ENCODE measurements around the gene MADD. TPM values are rescaled to one million over a fixed set of nuclear protein-coding genes. Genes with fewer than 3 reads are reported as not detected.

MADD gene
- total and polyA plus RNA-seq, 10 of the 15 experiments (the other 5 are each of a cell fraction or from before 2014, with no cell fraction given): 0.47 to 35.4 (median 17.6) TPM

DNA sequence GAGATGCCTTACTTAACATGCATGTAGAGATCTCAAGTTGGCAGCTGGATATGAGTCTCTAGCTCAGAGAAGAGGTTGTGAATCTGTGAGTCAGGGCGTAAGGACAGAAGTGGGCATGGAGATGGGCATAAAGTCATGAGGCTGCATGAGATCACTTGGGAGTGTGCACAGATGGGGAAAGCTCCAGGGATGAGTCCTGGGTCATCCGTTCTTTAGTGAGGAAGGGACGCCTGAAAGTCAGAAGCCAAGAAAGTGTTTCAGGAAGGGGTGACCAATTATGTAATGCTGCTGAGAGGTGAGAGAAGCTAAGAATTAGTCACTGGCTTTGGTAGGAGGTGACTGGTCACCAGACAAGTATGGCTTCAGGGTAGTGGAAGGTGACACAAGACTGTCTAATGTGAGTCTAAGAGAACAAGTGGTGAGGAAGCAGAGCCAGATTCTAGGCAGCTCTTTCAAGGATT lies 28.1 kb upstream of the MADD start:
- TF ChIP-seq IRF5 (IDR thresholded peaks at IDR 0.05; ENCODE audit: borderline replicate concordance) (no peak), FOS (IDR thresholded peaks at IDR 0.05; ENCODE audit: borderline replicate concordance, extremely low read depth, insufficient read length) (no peak), PML (IDR thresholded peaks at IDR 0.05; ENCODE audit: low read length) (no peak), PAX8 (IDR thresholded peaks at IDR 0.05) (no peak), YY1 (IDR thresholded peaks at IDR 0.05; ENCODE audit: low read depth, low read length) (no peak)
- TF ChIP-seq, protein P1, sequence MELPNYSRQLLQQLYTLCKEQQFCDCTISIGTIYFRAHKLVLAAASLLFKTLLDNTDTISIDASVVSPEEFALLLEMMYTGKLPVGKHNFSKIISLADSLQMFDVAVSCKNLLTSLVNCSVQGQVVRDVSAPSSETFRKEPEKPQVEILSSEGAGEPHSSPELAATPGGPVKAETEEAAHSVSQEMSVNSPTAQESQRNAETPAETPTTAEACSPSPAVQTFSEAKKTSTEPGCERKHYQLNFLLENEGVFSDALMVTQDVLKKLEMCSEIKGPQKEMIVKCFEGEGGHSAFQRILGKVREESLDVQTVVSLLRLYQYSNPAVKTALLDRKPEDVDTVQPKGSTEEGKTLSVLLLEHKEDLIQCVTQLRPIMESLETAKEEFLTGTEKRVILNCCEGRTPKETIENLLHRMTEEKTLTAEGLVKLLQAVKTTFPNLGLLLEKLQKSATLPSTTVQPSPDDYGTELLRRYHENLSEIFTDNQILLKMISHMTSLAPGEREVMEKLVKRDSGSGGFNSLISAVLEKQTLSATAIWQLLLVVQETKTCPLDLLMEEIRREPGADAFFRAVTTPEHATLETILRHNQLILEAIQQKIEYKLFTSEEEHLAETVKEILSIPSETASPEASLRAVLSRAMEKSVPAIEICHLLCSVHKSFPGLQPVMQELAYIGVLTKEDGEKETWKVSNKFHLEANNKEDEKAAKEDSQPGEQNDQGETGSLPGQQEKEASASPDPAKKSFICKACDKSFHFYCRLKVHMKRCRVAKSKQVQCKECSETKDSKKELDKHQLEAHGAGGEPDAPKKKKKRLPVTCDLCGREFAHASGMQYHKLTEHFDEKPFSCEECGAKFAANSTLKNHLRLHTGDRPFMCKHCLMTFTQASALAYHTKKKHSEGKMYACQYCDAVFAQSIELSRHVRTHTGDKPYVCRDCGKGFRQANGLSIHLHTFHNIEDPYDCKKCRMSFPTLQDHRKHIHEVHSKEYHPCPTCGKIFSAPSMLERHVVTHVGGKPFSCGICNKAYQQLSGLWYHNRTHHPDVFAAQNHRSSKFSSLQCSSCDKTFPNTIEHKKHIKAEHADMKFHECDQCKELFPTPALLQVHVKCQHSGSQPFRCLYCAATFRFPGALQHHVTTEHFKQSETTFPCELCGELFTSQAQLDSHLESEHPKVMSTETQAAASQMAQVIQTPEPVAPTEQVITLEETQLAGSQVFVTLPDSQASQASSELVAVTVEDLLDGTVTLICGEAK (IDR thresholded peaks at IDR 0.05; ENCODE audit: borderline replicate concordance): no peak
- TF ChIP-seq, protein P2, sequence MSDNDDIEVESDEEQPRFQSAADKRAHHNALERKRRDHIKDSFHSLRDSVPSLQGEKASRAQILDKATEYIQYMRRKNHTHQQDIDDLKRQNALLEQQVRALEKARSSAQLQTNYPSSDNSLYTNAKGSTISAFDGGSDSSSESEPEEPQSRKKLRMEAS (IDR thresholded peaks at IDR 0.05; ENCODE audit: low read depth, low read length): no peak
- peaks cover 2% of the 10 kb centered on the region; the same call in 1 of the 2 replicates for H3K79me2 ChIP-seq (ENCODE audit: control insufficient read depth, insufficient read depth, low read length)
- H3K9me3 ChIP-seq (replicated peaks; ENCODE audit: control insufficient read depth, insufficient read depth, low read length): no peaks in the 10 kb centered on the region
- ATAC-seq (peak; percentile 11; the same call in 2 of the 3 replicates), FAIRE-seq (no peak), DNase-seq (ENCODE audit: low read depth, low spot score) (no peak)
- WGBS (ENCODE audit: insufficient coverage, insufficient replicate concordance, low lambda C conversion rate, missing lambda C conversion rate): 100% methylated on average over 3 of the region's 3 CpGs
- H4K20me1 ChIP-seq (ENCODE audit: control insufficient read depth, insufficient read depth): 0 out of 2 replicates have a peak, but pooled peaks cover 3% of the 10 kb centered on the region
- no peak overlapping the region for H2AFZ ChIP-seq (ENCODE audit: control insufficient read depth, low read depth, low read length)
- CTCF ChIA-PET: interaction anchor here (0.6 to 0.9 kb wide), 3 partner anchors 17 to 64 kb away, joined by 3 read pairs; no protein-coding TSS in a partner anchor
- SMC1A ChIA-PET (ENCODE audit: uncharacterized antibody, unreplicated experiment): interaction anchor here (1.1 to 1.3 kb wide), 3 partner anchors 9 to 63 kb away, joined by 3 to 4 read pairs (median 3); partner anchors contain the start of gene NR1H3
- BruUV-seq (replicated peaks): no TSS peak
- H3K9ac ChIP-seq (ENCODE audit: control insufficient read depth, insufficient read depth, low read length): no peak overlapping the region
- no peaks in the 10 kb centered on the region for H3K27me3 ChIP-seq (replicated peaks in 1 of 2; ENCODE audit: control insufficient read depth in 2 of 2, insufficient read depth in 2 of 2, low read length in 1 of 2)
- H3K4me3 ChIP-seq: no peak overlapping the region
- no peaks in the 10 kb centered on the region; the same call in 1 of the 2 replicates for H3K4me1 ChIP-seq (ENCODE audit: control insufficient read depth, insufficient read depth, low read length)
- H3K4me2 ChIP-seq (ENCODE audit: control insufficient read depth, insufficient read depth): no peak overlapping the region
- RAD21 ChIA-PET (ENCODE audit: unreplicated experiment): interaction anchor here (1.0 to 1.3 kb wide), 2 partner anchors 28 to 212 kb away, joined by 3 to 5 read pairs; no protein-coding TSS in a partner anchor
- POLR2A ChIA-PET: interaction anchor here (0.5 to 1.6 kb wide), 2 partner anchors 26 to 189 kb away, joined by 4 read pairs; no protein-coding TSS in a partner anchor
- in situ Hi-C loops (cut with MboI) (no loop called here), intact Hi-C loops (cut with micrococcal nuclease; ENCODE audit: unreplicated experiment) (no loop called here)
- no peak overlapping the region for H3K27ac ChIP-seq (ENCODE audit: control insufficient read depth, insufficient read depth)
- peaks cover 19 to 26% of the 10 kb centered on the region in 2 experiments for H3K36me3 ChIP-seq (ENCODE audit: control insufficient read depth in 2 of 2, insufficient read depth in 2 of 2, low read length in 1 of 2)

Data from GM12878 (cell line).